ENCODE measurements around the gene SP9. TPM values are rescaled to one million over a fixed set of nuclear protein-coding genes. Genes with fewer than 3 reads are reported as not detected.

The SP9 gene
- total RNA-seq, 4 donors from 2014 or later: not detected

DNA sequence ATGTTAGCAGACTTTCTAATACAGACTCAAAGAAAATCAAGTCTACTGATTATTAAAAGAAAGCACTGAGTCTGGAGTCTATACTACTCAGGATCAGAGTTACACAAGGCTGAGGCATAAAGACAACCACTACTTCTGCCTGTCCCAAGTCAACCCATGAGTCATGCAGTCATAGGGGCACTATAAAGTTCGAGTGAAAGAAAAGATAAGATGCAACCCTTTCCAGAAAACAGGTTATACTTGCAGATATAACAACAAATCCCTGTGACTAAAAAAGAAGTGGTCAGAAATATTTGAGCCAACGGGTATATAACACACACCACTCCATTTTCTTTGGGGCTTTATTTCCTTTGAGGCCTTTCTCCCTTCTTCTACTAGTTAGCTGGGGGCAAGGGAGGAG lies 42.2 kb downstream of the SP9 start:
- TF ChIP-seq POLR2A (IDR thresholded peaks at IDR 0.05): no peak
- TF ChIP-seq, protein P1, sequence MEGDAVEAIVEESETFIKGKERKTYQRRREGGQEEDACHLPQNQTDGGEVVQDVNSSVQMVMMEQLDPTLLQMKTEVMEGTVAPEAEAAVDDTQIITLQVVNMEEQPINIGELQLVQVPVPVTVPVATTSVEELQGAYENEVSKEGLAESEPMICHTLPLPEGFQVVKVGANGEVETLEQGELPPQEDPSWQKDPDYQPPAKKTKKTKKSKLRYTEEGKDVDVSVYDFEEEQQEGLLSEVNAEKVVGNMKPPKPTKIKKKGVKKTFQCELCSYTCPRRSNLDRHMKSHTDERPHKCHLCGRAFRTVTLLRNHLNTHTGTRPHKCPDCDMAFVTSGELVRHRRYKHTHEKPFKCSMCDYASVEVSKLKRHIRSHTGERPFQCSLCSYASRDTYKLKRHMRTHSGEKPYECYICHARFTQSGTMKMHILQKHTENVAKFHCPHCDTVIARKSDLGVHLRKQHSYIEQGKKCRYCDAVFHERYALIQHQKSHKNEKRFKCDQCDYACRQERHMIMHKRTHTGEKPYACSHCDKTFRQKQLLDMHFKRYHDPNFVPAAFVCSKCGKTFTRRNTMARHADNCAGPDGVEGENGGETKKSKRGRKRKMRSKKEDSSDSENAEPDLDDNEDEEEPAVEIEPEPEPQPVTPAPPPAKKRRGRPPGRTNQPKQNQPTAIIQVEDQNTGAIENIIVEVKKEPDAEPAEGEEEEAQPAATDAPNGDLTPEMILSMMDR (IDR thresholded peaks at IDR 0.05): no peak
- H3K4me1 ChIP-seq: no peaks in the 10 kb centered on the region
- intact Hi-C loops (cut with DNase I; ENCODE audit: low total_unique reads): no loop called here
- H3K36me3 ChIP-seq: no peaks in the 10 kb centered on the region
- H3K27me3 ChIP-seq: no peaks in the 10 kb centered on the region
- DNase-seq: no peak
- no peaks in the 10 kb centered on the region for H3K9me3 ChIP-seq
- H3K4me3 ChIP-seq: no peak overlapping the region
- no peak overlapping the region for H3K27ac ChIP-seq

DNA sequence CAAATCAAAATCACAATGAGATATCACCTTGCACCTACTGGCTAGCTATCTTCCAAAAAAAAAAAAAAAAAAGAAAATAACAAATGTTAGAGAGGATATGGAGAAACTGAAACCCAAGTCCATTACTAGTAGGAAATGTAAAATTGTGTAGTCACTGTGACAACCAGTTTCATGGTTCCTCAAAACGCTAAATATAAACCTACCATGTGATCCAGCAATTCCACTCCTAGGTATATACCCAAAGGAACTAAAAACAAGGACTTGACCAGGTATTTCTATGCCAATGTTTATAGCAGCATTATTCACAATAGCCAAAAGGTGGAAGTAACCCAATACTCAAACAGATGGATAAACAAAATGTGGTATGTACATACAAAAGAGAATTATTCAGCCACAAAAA lies 49.0 kb downstream of the SP9 start:
- intact Hi-C loops (cut with DNase I; ENCODE audit: low total_unique reads): no loop called here
- no peaks in the 10 kb centered on the region for H3K4me1 ChIP-seq
- DNase-seq: no peak
- no peak for TF ChIP-seq POLR2A (IDR thresholded peaks at IDR 0.05)
- TF ChIP-seq, protein P1 (IDR thresholded peaks at IDR 0.05): no peak
- no peak overlapping the region for H3K27ac ChIP-seq
- no peaks in the 10 kb centered on the region for H3K36me3 ChIP-seq
- H3K9me3 ChIP-seq: no peaks in the 10 kb centered on the region
- H3K4me3 ChIP-seq: no peak overlapping the region
- no peaks in the 10 kb centered on the region for H3K27me3 ChIP-seq

DNA sequence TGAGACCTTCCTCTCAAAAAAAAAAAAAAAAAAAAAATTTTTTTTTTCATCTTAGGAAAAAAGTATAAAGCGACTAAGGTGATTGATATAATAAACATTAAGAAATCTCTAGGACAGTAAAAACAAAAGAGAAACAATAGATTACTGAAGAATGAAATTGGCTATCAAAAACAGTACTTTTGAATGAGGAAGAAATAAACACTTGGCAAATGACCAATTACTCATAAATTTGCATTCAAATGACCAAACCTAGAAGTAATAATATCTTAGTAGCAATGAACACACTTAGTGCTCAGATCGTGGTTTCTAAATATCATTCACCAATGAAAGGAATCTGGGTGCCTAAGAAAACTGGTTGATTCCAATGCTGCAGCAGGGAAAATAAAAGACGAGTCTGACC lies 50.4 kb downstream of the SP9 start:
- no peak overlapping the region for H3K27ac ChIP-seq
- H3K4me3 ChIP-seq: no peak overlapping the region
- H3K27me3 ChIP-seq: no peaks in the 10 kb centered on the region
- H3K4me1 ChIP-seq: no peaks in the 10 kb centered on the region
- H3K36me3 ChIP-seq: no peaks in the 10 kb centered on the region
- no peak for DNase-seq
- no peaks in the 10 kb centered on the region for H3K9me3 ChIP-seq
- intact Hi-C loops (cut with DNase I; ENCODE audit: low total_unique reads): no loop called here
- TF ChIP-seq, protein P1 (IDR thresholded peaks at IDR 0.05): no peak
- no peak for TF ChIP-seq POLR2A (IDR thresholded peaks at IDR 0.05)

Other genes starting within 250 kb of the SP9 start
- 10 to 100 TPM in 3 of 4 donors, 1 to 10 TPM in 1; 8.5 to 68.2 (median 43.2) TPM for gene OLA1, start 86.4 kb upstream of the SP9 start, total RNA-seq
- 10 to 100 TPM in 3 of 4 donors, 1 to 10 TPM in 1; 2.6 to 46.8 (median 16.2) TPM for gene SCRN3, start 60.8 kb downstream of the SP9 start, total RNA-seq
- 1 to 10 TPM; 2.3 to 6.6 (median 4.6) TPM for gene GPR155, start 152.1 kb downstream of the SP9 start, total RNA-seq